ENCODE results near the gene PRPS2. TPM values are rescaled to one million over a fixed set of nuclear protein-coding genes. Genes with fewer than 3 reads are reported as not detected.

PRPS2 gene
- total and polyA plus RNA-seq, 10 donors: 18.6 to 34.9 (median 25.2) TPM

- Histone ChIP-seq H3K27me3 (replicated peaks in 1 of 7) (peaks cover 0 to 13% (median 0%) of the 10 kb centered on the region in 7 donors), H3K9me3 (no peaks in the 10 kb centered on the region), H3K4me1 (no peaks in the 10 kb centered on the region), H3K4me3 (peak overlapping the region in 1 of 8 donors; percentile 39), H3K27ac (peak overlapping the region in 7 of 8 donors; percentile 29 to 73 (median 57)), H3K36me3 (no peaks in the 10 kb centered on the region)
- DNase-seq: no peak
- 50 to 68% (median 57%) methylated on average over 3 of the region's 3 CpGs for WGBS, 5 donors
- no peak for TF ChIP-seq CTCF (IDR thresholded peaks at IDR 0.05 in 8 of 11, conservative IDR thresholded peaks at IDR 0.05 in 3 of 11)
- no peak for TF ChIP-seq POLR2A (IDR thresholded peaks at IDR 0.05)
- no peak for TF ChIP-seq POLR2AphosphoS5 (IDR thresholded peaks at IDR 0.05)
- intact Hi-C loops (cut with DNase I; ENCODE audit: low total_unique reads): no loop called here
These were observed 53.1 kb downstream of the PRPS2 start for GRCh38 chrX:12844319-12844718.

- Histone ChIP-seq H3K9me3 (peaks cover 0 to 20% (median 0%) of the 10 kb centered on the region in 8 donors), H3K27ac (no peak overlapping the region), H3K36me3 (no peaks in the 10 kb centered on the region), H3K4me1 (peaks cover 0 to 30% (median 5%) of the 10 kb centered on the region in 6 donors), H3K27me3 (replicated peaks in 1 of 7) (no peaks in the 10 kb centered on the region), H3K4me3 (no peak overlapping the region)
- intact Hi-C loops (cut with DNase I; ENCODE audit: low total_unique reads): no loop called here
- TF ChIP-seq POLR2AphosphoS5 (IDR thresholded peaks at IDR 0.05): no peak
- no peak for TF ChIP-seq POLR2A (IDR thresholded peaks at IDR 0.05)
- TF ChIP-seq CTCF (IDR thresholded peaks at IDR 0.05 in 8 of 11, conservative IDR thresholded peaks at IDR 0.05 in 3 of 11): no peak
- 25 to 60% (median 43%) methylated on average over 5 to 7 of the region's 7 CpGs for WGBS, 5 donors
- no peak for DNase-seq
These were observed 74.1 kb downstream of the PRPS2 start for GRCh38 chrX:12865359-12865758.

GRCh38 chrX:12866451-12867377 lies 75.5 kb downstream of the PRPS2 start, which contains the start of gene TLR7:
Gene TLR7, plus strand, starts transcription at chrX:12867072. Its CDS starts 507 bp downstream, at chrX:12867579.
- no peak for TF ChIP-seq POLR2A (IDR thresholded peaks at IDR 0.05)
- no peak for TF ChIP-seq POLR2AphosphoS5 (IDR thresholded peaks at IDR 0.05)
- TF ChIP-seq CTCF (IDR thresholded peaks at IDR 0.05 in 8 of 11, conservative IDR thresholded peaks at IDR 0.05 in 3 of 11): no peak
- 38 to 51% (median 49%) methylated on average over 7 of the region's 7 CpGs for WGBS, 5 donors
- H3K27me3 ChIP-seq (replicated peaks in 1 of 7): no peaks in the 10 kb centered on the region
- intact Hi-C loops (cut with DNase I; ENCODE audit: low total_unique reads): no loop called here
- H3K27ac ChIP-seq: peak within 1 kb of the TSS in 7 of 8 donors; percentile 22 to 78 (median 68)
- H3K36me3 ChIP-seq: no peaks in the 10 kb centered on the region
- no peak for DNase-seq
- peaks cover 0 to 20% (median 0%) of the 10 kb centered on the region in 8 donors for H3K9me3 ChIP-seq
- peak within 1 kb of the TSS in 3 of 8 donors; percentile 2 to 53 (median 10) for H3K4me3 ChIP-seq
- peaks cover 0 to 41% (median 5%) of the 10 kb centered on the region in 6 donors for H3K4me1 ChIP-seq

GRCh38 chrX:12867685-12868084 lies 76.5 kb downstream of the PRPS2 start:
- TF ChIP-seq POLR2A (IDR thresholded peaks at IDR 0.05) (no peak), CTCF (IDR thresholded peaks at IDR 0.05 in 8 of 11, conservative IDR thresholded peaks at IDR 0.05 in 3 of 11) (no peak), POLR2AphosphoS5 (IDR thresholded peaks at IDR 0.05) (no peak)
- no peak for DNase-seq
- peaks cover 0 to 41% (median 5%) of the 10 kb centered on the region in 6 donors for H3K4me1 ChIP-seq
- H3K36me3 ChIP-seq: no peaks in the 10 kb centered on the region
- H3K27ac ChIP-seq: peak overlapping the region in 7 of 8 donors; percentile 22 to 78 (median 68)
- 40 to 55% (median 46%) methylated on average over 4 of the region's 4 CpGs for WGBS, 5 donors
- H3K27me3 ChIP-seq (replicated peaks in 1 of 7): no peaks in the 10 kb centered on the region
- peaks cover 0 to 15% (median 0%) of the 10 kb centered on the region in 8 donors for H3K9me3 ChIP-seq
- intact Hi-C loops (cut with DNase I; ENCODE audit: low total_unique reads): no loop called here
- peak overlapping the region in 2 of 8 donors; percentile 2 to 53 for H3K4me3 ChIP-seq
